ENCODE results near the gene LCE5A. TPM values are rescaled to one million over a fixed set of nuclear protein-coding genes. Genes with fewer than 3 reads are reported as not detected.

LCE5A gene
- polyA plus RNA-seq, 1 donor (not counting 4 experiments of a cell fraction or from before 2014, with no cell fraction given), result not detected

DNA sequence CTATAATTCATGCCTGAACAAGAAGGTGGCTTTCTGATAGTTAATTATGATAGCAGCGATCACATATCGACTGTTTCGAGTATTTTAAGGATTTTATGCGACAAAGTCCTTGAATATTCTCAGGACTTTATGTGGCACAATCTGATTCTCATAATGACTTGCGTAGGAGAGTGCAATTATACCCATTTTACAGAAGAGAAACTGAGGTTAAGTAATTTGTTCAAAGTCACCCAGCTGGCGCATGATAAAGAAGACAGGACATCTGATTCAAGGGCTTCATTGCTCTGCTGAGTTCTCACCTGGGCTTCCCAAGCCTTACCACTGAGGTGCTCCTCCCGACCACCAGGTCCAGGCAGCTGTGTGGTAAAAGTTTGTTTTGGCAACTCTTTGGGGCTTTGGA, 5.5 kb downstream of the LCE5A start:
- Histone ChIP-seq H3K9ac (ENCODE audit: control insufficient read depth, extremely low read depth, insufficient read depth, low read length) (no peak overlapping the region), H3K36me3 (ENCODE audit: control insufficient read depth in 2 of 2, extremely low read depth in 1 of 2, insufficient read depth in 2 of 2, low read length in 2 of 2) (no peaks in the 10 kb centered on the region), H3K9me1 (ENCODE audit: control insufficient read depth, extremely low read depth, insufficient read depth, low read length) (no peaks in the 10 kb centered on the region), H3K79me2 (ENCODE audit: control insufficient read depth, insufficient read depth, low read length) (no peaks in the 10 kb centered on the region), H3K27me3 (ENCODE audit: control insufficient read depth, extremely low read depth, insufficient read depth, low read length) (no peaks in the 10 kb centered on the region), H3K9me3 (ENCODE audit: control insufficient read depth, low read depth, low read length) (no peaks in the 10 kb centered on the region), H3K27ac (ENCODE audit: control insufficient read depth, insufficient read depth, low read length) (no peak overlapping the region), H4K20me1 (ENCODE audit: control insufficient read depth, extremely low read depth, insufficient read depth, low read length) (no peaks in the 10 kb centered on the region), H3K4me3 (ENCODE audit: control insufficient read depth in 2 of 3, extremely low read depth in 1 of 3, insufficient read depth in 2 of 3, low read depth in 1 of 3, low read length in 3 of 3) (peak overlapping the region in 1 of 3 experiments; percentile 18), H3K4me1 (ENCODE audit: control insufficient read depth, extremely low read depth, insufficient read depth, low read length) (peaks cover 34% of the 10 kb centered on the region), H3K4me2 (ENCODE audit: control insufficient read depth, extremely low read depth, insufficient read depth, low read depth, low read length) (peak overlapping the region; percentile 59), H2AFZ (ENCODE audit: control insufficient read depth, low read length) (no peak overlapping the region)
- dilution Hi-C loops (cut with MboI; ENCODE audit: extremely low pct_ligation_motif_present, low sequenced_read_pairs), result no loop called here
- DNase-seq (ENCODE audit: low read depth, low spot score) (no peak), FAIRE-seq (peak; percentile 73)
- TF ChIP-seq, protein P1, sequence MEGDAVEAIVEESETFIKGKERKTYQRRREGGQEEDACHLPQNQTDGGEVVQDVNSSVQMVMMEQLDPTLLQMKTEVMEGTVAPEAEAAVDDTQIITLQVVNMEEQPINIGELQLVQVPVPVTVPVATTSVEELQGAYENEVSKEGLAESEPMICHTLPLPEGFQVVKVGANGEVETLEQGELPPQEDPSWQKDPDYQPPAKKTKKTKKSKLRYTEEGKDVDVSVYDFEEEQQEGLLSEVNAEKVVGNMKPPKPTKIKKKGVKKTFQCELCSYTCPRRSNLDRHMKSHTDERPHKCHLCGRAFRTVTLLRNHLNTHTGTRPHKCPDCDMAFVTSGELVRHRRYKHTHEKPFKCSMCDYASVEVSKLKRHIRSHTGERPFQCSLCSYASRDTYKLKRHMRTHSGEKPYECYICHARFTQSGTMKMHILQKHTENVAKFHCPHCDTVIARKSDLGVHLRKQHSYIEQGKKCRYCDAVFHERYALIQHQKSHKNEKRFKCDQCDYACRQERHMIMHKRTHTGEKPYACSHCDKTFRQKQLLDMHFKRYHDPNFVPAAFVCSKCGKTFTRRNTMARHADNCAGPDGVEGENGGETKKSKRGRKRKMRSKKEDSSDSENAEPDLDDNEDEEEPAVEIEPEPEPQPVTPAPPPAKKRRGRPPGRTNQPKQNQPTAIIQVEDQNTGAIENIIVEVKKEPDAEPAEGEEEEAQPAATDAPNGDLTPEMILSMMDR (optimal IDR thresholded peaks at IDR 0.05 in 1 of 3, IDR thresholded peaks at IDR 0.05 in 1 of 3, conservative IDR thresholded peaks at IDR 0.05 in 1 of 3; ENCODE audit: extremely low read depth in 1 of 3, insufficient read depth in 2 of 3, low read length in 3 of 3), result no peak
- no peak for TF ChIP-seq EZH2 (IDR thresholded peaks at IDR 0.05; ENCODE audit: low read length)

GRCh38 chr1:152517237-152517811, 6.7 kb downstream of the LCE5A start:
- peaks cover 34% of the 10 kb centered on the region for H3K4me1 ChIP-seq (ENCODE audit: control insufficient read depth, extremely low read depth, insufficient read depth, low read length)
- no peaks in the 10 kb centered on the region for H3K27me3 ChIP-seq (ENCODE audit: control insufficient read depth, extremely low read depth, insufficient read depth, low read length)
- no peaks in the 10 kb centered on the region for H4K20me1 ChIP-seq (ENCODE audit: control insufficient read depth, extremely low read depth, insufficient read depth, low read length)
- H3K9ac ChIP-seq (ENCODE audit: control insufficient read depth, extremely low read depth, insufficient read depth, low read length), result peak overlapping the region; percentile 9
- DNase-seq (ENCODE audit: low read depth, low spot score) (no peak), FAIRE-seq (peak; percentile 94)
- peak overlapping the region; percentile 53 for H3K27ac ChIP-seq (ENCODE audit: control insufficient read depth, insufficient read depth, low read length)
- dilution Hi-C loops (cut with MboI; ENCODE audit: extremely low pct_ligation_motif_present, low sequenced_read_pairs), result no loop called here
- no peaks in the 10 kb centered on the region for H3K79me2 ChIP-seq (ENCODE audit: control insufficient read depth, insufficient read depth, low read length)
- no peak overlapping the region for H3K4me3 ChIP-seq (ENCODE audit: control insufficient read depth in 2 of 3, extremely low read depth in 1 of 3, insufficient read depth in 2 of 3, low read depth in 1 of 3, low read length in 3 of 3)
- H3K36me3 ChIP-seq (ENCODE audit: control insufficient read depth in 2 of 2, extremely low read depth in 1 of 2, insufficient read depth in 2 of 2, low read length in 2 of 2), result no peaks in the 10 kb centered on the region
- H2AFZ ChIP-seq (ENCODE audit: control insufficient read depth, low read length), result peak overlapping the region; percentile 81
- TF ChIP-seq, protein P1 (optimal IDR thresholded peaks at IDR 0.05 in 1 of 3, IDR thresholded peaks at IDR 0.05 in 1 of 3, conservative IDR thresholded peaks at IDR 0.05 in 1 of 3; ENCODE audit: extremely low read depth in 1 of 3, insufficient read depth in 2 of 3, low read length in 3 of 3), result no peak
- no peak for TF ChIP-seq EZH2 (IDR thresholded peaks at IDR 0.05; ENCODE audit: low read length)
- no peaks in the 10 kb centered on the region for H3K9me3 ChIP-seq (ENCODE audit: control insufficient read depth, low read depth, low read length)
- peak overlapping the region; percentile 17 for H3K4me2 ChIP-seq (ENCODE audit: control insufficient read depth, extremely low read depth, insufficient read depth, low read depth, low read length)
- no peaks in the 10 kb centered on the region for H3K9me1 ChIP-seq (ENCODE audit: control insufficient read depth, extremely low read depth, insufficient read depth, low read length)
